K562 (cell line): ENCODE measurements around the gene GPX6. TPM values are rescaled to one million over a fixed set of nuclear protein-coding genes. Genes with fewer than 3 reads are reported as not detected.

Experiments
- EZH2 ChIP-seq: IDR thresholded peaks from 2 replicates; pipeline ENCODE4 v1.6.1; 2012; ENCODE audit warnings: low read depth, mild to moderate bottlenecking, inconsistent platforms, low read length, borderline replicate concordance
- FOSL1 ChIP-seq: fragments of 200-800 bp; sonication (Bioruptor generic); conservative IDR thresholded peaks from 2 replicates; pipeline ENCODE4 v1.6.1; 2016; ENCODE audit warnings: missing genetic modification characterization, missing compliant biosample characterization
- HMGN3 ChIP-seq: IDR thresholded peaks from 2 replicates; pipeline ENCODE4 v1.6.1; 2011; ENCODE audit warnings: borderline replicate concordance, low read depth, mild to moderate bottlenecking, mixed read lengths, low read length; ENCODE audit not compliant: insufficient read length; ENCODE audit errors: extremely low read depth
- KAT7 ChIP-seq: sonication (generic); formaldehyde crosslinking; IDR thresholded peaks from 2 replicates; pipeline ENCODE4 v1.8.0; 2022; ENCODE audit warnings: missing genetic modification reagents, mild to moderate bottlenecking, borderline replicate concordance
- KLF13 ChIP-seq: fragments of 450-650 bp; IDR thresholded peaks from 2 replicates; pipeline ENCODE4 v1.6.1; 2016; ENCODE audit warnings: missing genetic modification characterization, low read depth, mild to moderate bottlenecking, missing compliant biosample characterization, moderate library complexity, borderline replicate concordance
- NFE2L1 ChIP-seq: fragments of 450-650 bp; IDR thresholded peaks from 2 replicates; pipeline ENCODE4 v1.6.1; 2016; ENCODE audit warnings: missing genetic modification characterization, low read depth, mild to moderate bottlenecking, missing compliant biosample characterization, moderate library complexity, borderline replicate concordance
- PCBP2 ChIP-seq: fragments of 200-400 bp; formaldehyde crosslinking; IDR thresholded peaks from 2 replicates; pipeline ENCODE4 v1.6.1; 2018; ENCODE audit warnings: low read length, low read depth, mild to moderate bottlenecking, moderate library complexity; ENCODE audit not compliant: poor library complexity, severe bottlenecking
- PHB ChIP-seq: fragments of 250-450 bp; sonication (Bioruptor Pico); IDR thresholded peaks from 2 replicates; pipeline ENCODE4 v1.5.0; 2021
- POLR2B ChIP-seq: fragments of 450-650 bp; IDR thresholded peaks from 2 replicates; pipeline ENCODE4 v1.6.1; 2018; ENCODE audit warnings: low read depth; ENCODE audit not compliant: partially characterized antibody
- PTBP1 ChIP-seq: fragments of 200-400 bp; formaldehyde crosslinking; IDR thresholded peaks from 2 replicates; pipeline ENCODE4 v1.6.1; 2017; ENCODE audit warnings: low read depth, low read length
- RAD21 ChIP-seq, 2 experiments: fragments of 250-450 bp in 1 of 2; fragments of 450-650 bp in 1 of 2; sonication (Bioruptor Pico) in 1 of 2; formaldehyde crosslinking in 1 of 2; IDR thresholded peaks in 1 of 2; conservative IDR thresholded peaks in 1 of 2; 2 replicates each; pipeline versions ENCODE4 v1.4.0 to v1.8.0; 2020 to 2022; ENCODE audit warnings: mild to moderate bottlenecking in 2 of 2, moderate library complexity in 1 of 2
- RBFOX2 ChIP-seq: fragments of 200-400 bp; formaldehyde crosslinking; IDR thresholded peaks from 2 replicates; pipeline ENCODE4 v1.6.1; 2017; ENCODE audit warnings: low read depth, mild to moderate bottlenecking, low read length, moderate library complexity
- RHOXF2B ChIP-seq: fragments of 250-450 bp; sonication (Bioruptor Pico); conservative IDR thresholded peaks from 2 replicates; pipeline ENCODE4 v1.5.1; 2021
- ZBTB1 ChIP-seq: sonication (generic); formaldehyde crosslinking; IDR thresholded peaks from 2 replicates; pipeline ENCODE4 v1.8.1; 2023; ENCODE audit warnings: missing genetic modification reagents, low read depth, mild to moderate bottlenecking, borderline replicate concordance
- ZNF253 ChIP-seq: fragments of 250-450 bp; sonication (Bioruptor Pico); conservative IDR thresholded peaks from 2 replicates; pipeline ENCODE4 v1.6.1; 2021; ENCODE audit warnings: mild to moderate bottlenecking
- ZNF347 ChIP-seq: fragments of 450-650 bp; formaldehyde crosslinking; IDR thresholded peaks from 2 replicates; pipeline ENCODE4 v1.4.0; 2020; ENCODE audit warnings: low read depth, mild to moderate bottlenecking, moderate library complexity
- ZNF75A ChIP-seq: fragments of 450-650 bp; formaldehyde crosslinking; IDR thresholded peaks from 2 replicates; pipeline ENCODE4 v1.4.0; 2020; ENCODE audit warnings: mild to moderate bottlenecking
- polyA plus RNA-seq, 8 experiments: library from polyadenylated mRNA; depleted of rRNA in 4 of 8; stranded (reverse) in 5 of 8; unstranded in 3 of 8; fragments of >200 nt; fragmentation: Nextera tagmentation in 2 of 8; fragmentation: Illumina TruSeq in 1 of 8; extraction: Ambion mirVana in 2 of 8; extraction: Trizol in 1 of 8; gene quantifications; 2 replicates each; pipeline versions ENCODE4 v1.2.1 to v1.2.3, GENCODE V29; 2011 to 2014; ENCODE audit warnings: inconsistent platforms in 1 of 8, missing spikeins in 1 of 8
- total RNA-seq, 7 experiments: library from RNA; depleted of rRNA in 6 of 7; stranded (reverse); fragments of >200 nt in 6 of 7; fragmentation: Illumina TruSeq in 2 of 7; extraction: Trizol in 2 of 7; gene quantifications; 2 replicates each; pipeline versions ENCODE4 v1.2.1 to v1.2.3, GENCODE V29; 2011 to 2021; ENCODE audit warnings: low replicate concordance in 1 of 7
- TF ChIP-seq, protein P1 (sequence below): sonication (generic); formaldehyde crosslinking; IDR thresholded peaks from 2 replicates; pipeline ENCODE4 v1.8.0; 2022; ENCODE audit warnings: mild to moderate bottlenecking, missing genetic modification reagents
- TF ChIP-seq, protein P2 (sequence below): sonication (generic); formaldehyde crosslinking; IDR thresholded peaks from 2 replicates; pipeline ENCODE4 v1.8.1; 2023; ENCODE audit warnings: mild to moderate bottlenecking, missing genetic modification reagents
- TF ChIP-seq, protein P3 (sequence below): fragments of 450-650 bp; IDR thresholded peaks from 2 replicates; pipeline ENCODE4 v1.6.1; 2016; ENCODE audit warnings: antibody characterized with exemption

Gene GPX6
- total and polyA plus RNA-seq, 9 of the 15 experiments (the other 6 are each of a cell fraction or from before 2014, with no cell fraction given), result not detected

DNA sequence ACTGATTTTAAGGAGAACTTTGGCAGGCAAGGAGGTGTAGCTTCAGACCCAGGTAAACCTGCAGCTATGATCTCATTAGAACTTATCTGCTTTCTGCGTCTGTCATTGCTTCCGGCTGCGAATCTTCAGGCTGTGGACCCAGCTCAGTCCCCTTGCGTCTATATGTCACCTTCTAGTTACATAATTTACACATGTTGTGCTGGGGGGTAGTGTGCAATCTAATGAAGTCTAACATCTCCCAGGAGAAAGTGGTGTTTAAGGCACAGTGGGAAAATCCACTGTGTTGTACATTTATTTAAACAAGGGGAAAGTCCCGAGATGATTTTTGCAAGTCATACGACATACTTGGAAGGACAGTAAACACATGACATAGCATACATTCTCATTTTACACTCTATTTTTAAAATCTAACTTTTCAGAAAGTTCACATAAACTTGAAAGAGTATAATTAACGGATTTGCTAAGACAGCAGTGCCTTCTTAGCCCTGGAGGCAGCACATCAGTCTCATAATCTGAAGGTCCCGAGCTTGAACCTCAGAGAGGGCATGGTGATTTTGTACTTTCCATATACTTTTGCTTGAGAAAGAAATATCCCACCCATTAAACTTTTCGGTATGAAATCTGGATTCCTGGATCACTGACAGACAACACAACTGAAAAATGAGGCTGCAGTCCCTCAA is 35.2 kb downstream of the GPX6 start (continued):
- TF ChIP-seq, protein P1, sequence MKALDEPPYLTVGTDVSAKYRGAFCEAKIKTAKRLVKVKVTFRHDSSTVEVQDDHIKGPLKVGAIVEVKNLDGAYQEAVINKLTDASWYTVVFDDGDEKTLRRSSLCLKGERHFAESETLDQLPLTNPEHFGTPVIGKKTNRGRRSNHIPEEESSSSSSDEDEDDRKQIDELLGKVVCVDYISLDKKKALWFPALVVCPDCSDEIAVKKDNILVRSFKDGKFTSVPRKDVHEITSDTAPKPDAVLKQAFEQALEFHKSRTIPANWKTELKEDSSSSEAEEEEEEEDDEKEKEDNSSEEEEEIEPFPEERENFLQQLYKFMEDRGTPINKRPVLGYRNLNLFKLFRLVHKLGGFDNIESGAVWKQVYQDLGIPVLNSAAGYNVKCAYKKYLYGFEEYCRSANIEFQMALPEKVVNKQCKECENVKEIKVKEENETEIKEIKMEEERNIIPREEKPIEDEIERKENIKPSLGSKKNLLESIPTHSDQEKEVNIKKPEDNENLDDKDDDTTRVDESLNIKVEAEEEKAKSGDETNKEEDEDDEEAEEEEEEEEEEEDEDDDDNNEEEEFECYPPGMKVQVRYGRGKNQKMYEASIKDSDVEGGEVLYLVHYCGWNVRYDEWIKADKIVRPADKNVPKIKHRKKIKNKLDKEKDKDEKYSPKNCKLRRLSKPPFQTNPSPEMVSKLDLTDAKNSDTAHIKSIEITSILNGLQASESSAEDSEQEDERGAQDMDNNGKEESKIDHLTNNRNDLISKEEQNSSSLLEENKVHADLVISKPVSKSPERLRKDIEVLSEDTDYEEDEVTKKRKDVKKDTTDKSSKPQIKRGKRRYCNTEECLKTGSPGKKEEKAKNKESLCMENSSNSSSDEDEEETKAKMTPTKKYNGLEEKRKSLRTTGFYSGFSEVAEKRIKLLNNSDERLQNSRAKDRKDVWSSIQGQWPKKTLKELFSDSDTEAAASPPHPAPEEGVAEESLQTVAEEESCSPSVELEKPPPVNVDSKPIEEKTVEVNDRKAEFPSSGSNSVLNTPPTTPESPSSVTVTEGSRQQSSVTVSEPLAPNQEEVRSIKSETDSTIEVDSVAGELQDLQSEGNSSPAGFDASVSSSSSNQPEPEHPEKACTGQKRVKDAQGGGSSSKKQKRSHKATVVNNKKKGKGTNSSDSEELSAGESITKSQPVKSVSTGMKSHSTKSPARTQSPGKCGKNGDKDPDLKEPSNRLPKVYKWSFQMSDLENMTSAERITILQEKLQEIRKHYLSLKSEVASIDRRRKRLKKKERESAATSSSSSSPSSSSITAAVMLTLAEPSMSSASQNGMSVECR (CRISPR knock-in tag), result no peak
- TF ChIP-seq RAD21 (CRISPR knock-in tag; conservative IDR thresholded peaks at IDR 0.05 in 1 of 2, IDR thresholded peaks at IDR 0.05 in 1 of 2) (no peak), ZBTB1 (CRISPR knock-in tag) (no peak), NFE2L1 (0 out of 2 replicates have a peak, but pooled peaks have one; percentile 32), PCBP2 (no peak), ZNF253 (CRISPR knock-in tag) (no peak), PHB (CRISPR knock-in tag) (no peak), RHOXF2B (no peak), POLR2B (no peak), EZH2 (no peak), PTBP1 (no peak), KLF13 (no peak), HMGN3 (no peak), ZNF75A (peak; percentile 58; the same call in 1 of the 2 replicates), ZNF347 (CRISPR knock-in tag) (no peak), FOSL1 (peak; percentile 38; the same call in 1 of the 2 replicates), RBFOX2 (no peak), KAT7 (CRISPR knock-in tag) (no peak)
- TF ChIP-seq, protein P2, sequence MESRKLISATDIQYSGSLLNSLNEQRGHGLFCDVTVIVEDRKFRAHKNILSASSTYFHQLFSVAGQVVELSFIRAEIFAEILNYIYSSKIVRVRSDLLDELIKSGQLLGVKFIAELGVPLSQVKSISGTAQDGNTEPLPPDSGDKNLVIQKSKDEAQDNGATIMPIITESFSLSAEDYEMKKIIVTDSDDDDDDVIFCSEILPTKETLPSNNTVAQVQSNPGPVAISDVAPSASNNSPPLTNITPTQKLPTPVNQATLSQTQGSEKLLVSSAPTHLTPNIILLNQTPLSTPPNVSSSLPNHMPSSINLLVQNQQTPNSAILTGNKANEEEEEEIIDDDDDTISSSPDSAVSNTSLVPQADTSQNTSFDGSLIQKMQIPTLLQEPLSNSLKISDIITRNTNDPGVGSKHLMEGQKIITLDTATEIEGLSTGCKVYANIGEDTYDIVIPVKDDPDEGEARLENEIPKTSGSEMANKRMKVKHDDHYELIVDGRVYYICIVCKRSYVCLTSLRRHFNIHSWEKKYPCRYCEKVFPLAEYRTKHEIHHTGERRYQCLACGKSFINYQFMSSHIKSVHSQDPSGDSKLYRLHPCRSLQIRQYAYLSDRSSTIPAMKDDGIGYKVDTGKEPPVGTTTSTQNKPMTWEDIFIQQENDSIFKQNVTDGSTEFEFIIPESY (CRISPR knock-in tag), result no peak
- TF ChIP-seq, protein P3, sequence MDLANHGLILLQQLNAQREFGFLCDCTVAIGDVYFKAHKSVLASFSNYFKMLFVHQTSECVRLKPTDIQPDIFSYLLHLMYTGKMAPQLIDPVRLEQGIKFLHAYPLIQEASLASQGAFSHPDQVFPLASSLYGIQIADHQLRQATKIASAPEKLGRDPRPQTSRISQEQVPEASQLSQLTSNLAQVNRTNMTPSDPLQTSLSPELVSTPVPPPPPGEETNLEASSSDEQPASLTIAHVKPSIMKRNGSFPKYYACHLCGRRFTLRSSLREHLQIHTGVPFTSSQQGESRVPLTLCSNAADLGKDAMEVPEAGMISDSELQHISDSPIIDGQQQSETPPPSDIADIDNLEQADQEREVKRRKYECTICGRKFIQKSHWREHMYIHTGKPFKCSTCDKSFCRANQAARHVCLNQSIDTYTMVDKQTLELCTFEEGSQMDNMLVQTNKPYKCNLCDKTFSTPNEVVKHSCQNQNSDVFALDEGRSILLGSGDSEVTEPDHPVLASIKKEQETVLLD, result peak; percentile 28; the same call in 1 of the 2 replicates
